HCT116 (cell line): Measurements from ENCODE around the gene ZNF414. TPM values are rescaled to one million over a fixed set of nuclear protein-coding genes. Genes with fewer than 3 reads are reported as not detected.

Experiments
- ATAC-seq: fragments of 200-7000 bp; cut with Tn5 transposase; 2 replicates; pipeline ENCODE4 v1.9.1; 2020; ENCODE audit warnings: mild to moderate bottlenecking, moderate library complexity
- BruUV-seq: library from RNA; stranded (reverse); fragments of 400-500 nt; replicated peaks from 2 replicates; lab custom pipeline; 2021; lab: Mats Ljungman, UMichigan
- CTCF ChIA-PET: fragments of 300-600 bp; sonication (Branson Sonifier 250); formaldehyde crosslinking; loops from one replicate; lab custom pipeline; 2021; ENCODE audit warnings: antibody characterized with exemption; lab: Charles Lee
- POLR2A ChIA-PET: fragments of 300-600, 350-600 bp; sonication (Branson Sonifier 250); formaldehyde crosslinking; loops from one replicate; lab custom pipeline; 2021; ENCODE audit warnings: antibody characterized with exemption; lab: Charles Lee
- RAD21 ChIA-PET, 2 experiments: fragments of 300-600 bp; sonication (Branson Sonifier 250); formaldehyde crosslinking; loops; one replicate each; lab custom pipeline; 2023; ENCODE audit warnings: low total read pairs in 2 of 2; ENCODE audit not compliant: uncharacterized antibody in 2 of 2, unreplicated experiment in 2 of 2, low non-redundant PET in 1 of 2; lab: Charles Lee
- DNase-seq: peaks from one replicate; pipeline ENCODE4 v3.0.0-alpha.2; 2010; ENCODE audit warnings: low read depth, low spot score
- H2AFZ ChIP-seq: fragments of 200-600 bp; shearing (Covaris generic), sonication (generic); 2 replicates; pipeline ENCODE4 v1.6.1; 2017; ENCODE audit warnings: low read depth, mixed run types, mixed read lengths, antibody characterized with exemption, low read length; ENCODE audit not compliant: poor library complexity, severe bottlenecking
- H3K27ac ChIP-seq: 2 replicates; pipeline ENCODE4 v1.5.1; 2012; ENCODE audit warnings: low read depth, low read length
- H3K27me3 ChIP-seq: fragments of 200-600 bp; sonication (generic); 2 replicates; pipeline ENCODE4 v1.6.1; 2016; ENCODE audit warnings: mixed run types, low read length, mixed read lengths; ENCODE audit not compliant: insufficient read depth
- H3K36me3 ChIP-seq, 2 experiments: fragments of 200-500 bp in 1 of 2; fragments of 200-600 bp in 1 of 2; sonication (Bioruptor generic) in 1 of 2; sonication (generic) in 1 of 2; 2 replicates each; pipeline versions ENCODE4 v1.5.1 to v1.6.1; 2014 to 2016; ENCODE audit warnings: low read length in 2 of 2, inconsistent platforms in 1 of 2, mixed read lengths in 1 of 2, mixed run types in 1 of 2; ENCODE audit not compliant: insufficient read depth in 2 of 2, control insufficient read depth in 1 of 2
- H3K4me1 ChIP-seq, 2 experiments: fragments of 200-600 bp in 1 of 2; sonication (generic) in 1 of 2; 2 replicates each; pipeline versions ENCODE4 v1.5.1 to v1.6.1; 2012 to 2017; ENCODE audit warnings: low read length in 2 of 2, inconsistent platforms in 1 of 2, mild to moderate bottlenecking in 1 of 2, mixed read lengths in 1 of 2, mixed run types in 1 of 2, moderate library complexity in 1 of 2; ENCODE audit not compliant: insufficient read depth in 2 of 2, control insufficient read depth in 1 of 2
- H3K4me2 ChIP-seq: fragments of 200-600 bp; sonication (generic); 2 replicates; pipeline ENCODE4 v1.6.1; 2017; ENCODE audit warnings: mixed run types, low read length, mixed read lengths
- H3K4me3 ChIP-seq, 2 experiments: fragments of 200-600 bp in 1 of 2; sonication (generic) in 1 of 2; replicated peaks in 1 of 2; 2 replicates each; pipeline ENCODE4 v1.5.1; 2011 to 2016; ENCODE audit warnings: low read length in 2 of 2, control low read depth in 1 of 2, low read depth in 1 of 2, mild to moderate bottlenecking in 1 of 2, mixed read lengths in 1 of 2, mixed run types in 1 of 2
- H3K79me2 ChIP-seq: fragments of 200-600 bp; sonication (generic); 2 replicates; pipeline ENCODE4 v1.6.1; 2017; ENCODE audit warnings: mild to moderate bottlenecking, mixed run types, low read length, moderate library complexity, mixed read lengths; ENCODE audit not compliant: insufficient read depth
- H3K9ac ChIP-seq: fragments of 200-600 bp; sonication (generic); 2 replicates; pipeline ENCODE4 v1.6.1; 2016; ENCODE audit warnings: low read length, mixed read lengths
- H3K9me2 ChIP-seq: fragments of 200-600 bp; sonication (generic), shearing (Covaris generic); 2 replicates; pipeline ENCODE4 v1.6.1; 2017; ENCODE audit warnings: mixed run types, mild to moderate bottlenecking, moderate library complexity; ENCODE audit not compliant: insufficient read depth
- H3K9me3 ChIP-seq, 2 experiments: fragments of 200-500 bp in 1 of 2; fragments of 200-600 bp in 1 of 2; sonication (Bioruptor generic) in 1 of 2; sonication (generic) in 1 of 2; 2 replicates each; pipeline ENCODE4 v1.6.1; 2014 to 2017; ENCODE audit warnings: low read length in 2 of 2, mixed read lengths in 2 of 2, inconsistent platforms in 1 of 2, low read depth in 1 of 2, mild to moderate bottlenecking in 1 of 2, mixed run types in 1 of 2, moderate library complexity in 1 of 2; ENCODE audit not compliant: control insufficient read depth in 1 of 2, insufficient read depth in 1 of 2
- H4K20me1 ChIP-seq: fragments of 200-600 bp; sonication (generic), shearing (Covaris generic); 2 replicates; pipeline ENCODE4 v1.6.1; 2017; ENCODE audit warnings: mixed run types, mild to moderate bottlenecking, moderate library complexity; ENCODE audit not compliant: insufficient read depth
- ATF3 ChIP-seq: IDR thresholded peaks from 2 replicates; pipeline ENCODE4 v1.6.1; 2012
- CTCF ChIP-seq, 3 experiments: fragments of 200-600 bp in 1 of 3; sonication (generic) in 1 of 3; IDR thresholded peaks in 2 of 3; conservative IDR thresholded peaks in 1 of 3; 2 replicates each; pipeline ENCODE4 v1.5.1; 2012 to 2017; ENCODE audit warnings: low read depth in 2 of 3, low read length in 2 of 3, antibody characterized with exemption in 1 of 3, borderline replicate concordance in 1 of 3, control low read depth in 1 of 3, mild to moderate bottlenecking in 1 of 3, mixed read lengths in 1 of 3, mixed run types in 1 of 3, moderate library complexity in 1 of 3; ENCODE audit not compliant: insufficient read depth in 1 of 3
- EGR1 ChIP-seq: IDR thresholded peaks from 2 replicates; pipeline ENCODE4 v1.6.1; 2012; ENCODE audit warnings: low read depth
- FOSL1 ChIP-seq: IDR thresholded peaks from 2 replicates; pipeline ENCODE4 v1.6.1; 2012; ENCODE audit warnings: low read depth
- JUND ChIP-seq: IDR thresholded peaks from 2 replicates; pipeline ENCODE4 v1.6.1; 2012
- SIN3A ChIP-seq: IDR thresholded peaks from 2 replicates; pipeline ENCODE4 v1.6.1; 2012; ENCODE audit warnings: low read depth
- SRF ChIP-seq: IDR thresholded peaks from 2 replicates; pipeline ENCODE4 v1.6.1; 2012; ENCODE audit warnings: low read depth
- ZFX ChIP-seq: fragments of 450-650 bp; IDR thresholded peaks from 2 replicates; pipeline ENCODE4 v1.6.1; 2017
- ZNF274 ChIP-seq: fragments of 200-500 bp; sonication (Bioruptor generic); IDR thresholded peaks from 2 replicates; pipeline ENCODE4 v1.6.1; 2014; ENCODE audit warnings: mild to moderate bottlenecking, low read depth, low read length, inconsistent platforms
- intact Hi-C: fragments of 100-400 bp; cut with micrococcal nuclease; formaldehyde crosslinking; loops from 2 replicates; pipeline ENCODE4 v1.10.0; 2022
- total RNA-seq: library from RNA; stranded (reverse); gene quantifications from one replicate; pipeline ENCODE4 v1.2.1, GENCODE V29; 2021; ENCODE audit not compliant: unreplicated experiment

Gene ZNF414
- total RNA-seq, 1 experiment from 2014 or later: 31.9 TPM

- intact Hi-C loops: no loop called here
- Histone ChIP-seq H3K4me3 (no peak overlapping the region), H3K4me2 (no peak overlapping the region), H4K20me1 (no peaks in the 10 kb centered on the region), H3K27ac (no peak overlapping the region), H2AFZ (no peak overlapping the region), H3K9me3 (no peaks in the 10 kb centered on the region), H3K9me2 (no peaks in the 10 kb centered on the region), H3K4me1 (no peaks in the 10 kb centered on the region), H3K27me3 (no peaks in the 10 kb centered on the region), H3K79me2 (peaks cover 3% of the 10 kb centered on the region), H3K36me3 (peaks cover 23 to 24% of the 10 kb centered on the region in 2 experiments; a peak in 3 of 4 replicates), H3K9ac (no peak overlapping the region)
- no peak for DNase-seq
- ATAC-seq: peak; percentile 23
- POLR2A ChIA-PET: no interaction called here
- RAD21 ChIA-PET: no interaction called here
- no TSS peak for BruUV-seq
- TF ChIP-seq FOSL1: no peak
- no peak for TF ChIP-seq JUND
- TF ChIP-seq SIN3A: no peak
- no peak for TF ChIP-seq ATF3
- TF ChIP-seq SRF: no peak
- no peak for TF ChIP-seq ZFX
- no peak for TF ChIP-seq CTCF (IDR thresholded peaks at IDR 0.05 in 2 of 3, conservative IDR thresholded peaks at IDR 0.05 in 1 of 3; ENCODE audit: borderline replicate concordance in 1 of 3, insufficient read depth in 1 of 3, low read depth in 2 of 3, low read length in 2 of 3)
- TF ChIP-seq EGR1: no peak
- TF ChIP-seq ZNF274: no peak
- CTCF ChIA-PET: no interaction called here
Measured at GRCh38 chr19:8490395-8490760, 23.6 kb downstream of the ZNF414 start.
